AG09309 (cell line): Measurements from ENCODE around the gene CYS1.

ENCODE experiments used
- DNase-seq: peaks from one replicate; pipeline ENCODE4 v3.0.0-alpha.2; 2010; ENCODE audit warnings: low read depth
- H3K4me3 ChIP-seq: 2 replicates; pipeline ENCODE4 v1.5.1; 2011; ENCODE audit warnings: mild to moderate bottlenecking, low read depth, low read length, moderate library complexity; ENCODE audit not compliant: control insufficient read depth
- CTCF ChIP-seq: IDR thresholded peaks from 2 replicates; pipeline ENCODE4 v1.5.1; 2011; ENCODE audit warnings: mild to moderate bottlenecking, low read depth, low read length, inconsistent platforms; ENCODE audit not compliant: insufficient read depth, control insufficient read depth; ENCODE audit errors: missing control alignments

Gene CYS1

GRCh38 chr2:10043256-10043905 is 36.8 kb downstream of the CYS1 start, which contains the start of gene KLF11:
TSS of gene KLF11 (plus strand) at chr2:10043550. CDS start at chr2:10043717, 167 bp downstream.
- no peak for TF ChIP-seq CTCF
- H3K4me3 ChIP-seq: peak within 1 kb of the TSS; percentile 52
- peak; percentile 27 for DNase-seq

DNA sequence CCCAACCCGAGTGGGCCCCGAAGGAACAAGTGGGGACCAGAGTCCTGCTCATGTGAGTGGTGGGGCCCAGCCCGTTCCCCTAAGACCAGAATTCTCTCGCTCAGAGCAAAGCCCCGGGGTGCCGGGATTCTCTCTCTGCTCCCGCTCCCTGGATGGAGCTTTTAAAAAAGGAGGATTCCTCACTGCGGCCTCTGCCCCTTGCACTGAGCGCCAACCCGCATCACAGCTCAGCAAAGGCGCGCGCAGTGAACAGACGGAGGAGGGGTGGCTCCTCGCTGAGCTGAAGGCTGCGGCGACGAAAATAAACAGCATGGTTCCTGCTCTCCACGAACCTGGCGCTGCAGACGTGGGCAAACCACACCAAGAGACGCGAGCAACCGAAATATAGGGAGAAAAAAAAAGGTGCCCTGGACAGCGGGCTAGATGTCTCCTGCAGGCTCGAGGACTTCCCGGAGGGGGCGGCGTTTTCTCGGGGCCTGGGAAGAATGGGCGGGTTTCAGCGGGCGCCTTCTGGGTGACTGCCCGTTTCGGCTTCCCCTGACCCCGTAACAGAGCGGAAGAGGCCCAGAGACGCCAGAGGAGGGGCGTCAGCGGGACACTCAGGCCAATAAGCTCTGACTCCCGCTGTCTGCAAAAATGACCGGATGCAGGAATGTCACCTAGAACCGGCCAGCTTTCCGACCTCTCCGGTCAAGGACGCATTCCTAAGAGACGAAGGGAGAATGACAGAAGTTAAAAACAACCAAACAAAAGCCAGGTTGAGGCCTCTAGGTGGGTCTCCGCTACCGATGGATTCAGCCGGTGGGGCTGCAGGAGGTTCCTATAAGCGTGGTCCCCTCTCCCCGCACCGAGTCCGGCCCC is 37.7 kb downstream of the CYS1 start:
- TF ChIP-seq CTCF: no peak
- H3K4me3 ChIP-seq: peak overlapping the region; percentile 1; the same call in 1 of the 2 replicates
- DNase-seq: no peak

DNA sequence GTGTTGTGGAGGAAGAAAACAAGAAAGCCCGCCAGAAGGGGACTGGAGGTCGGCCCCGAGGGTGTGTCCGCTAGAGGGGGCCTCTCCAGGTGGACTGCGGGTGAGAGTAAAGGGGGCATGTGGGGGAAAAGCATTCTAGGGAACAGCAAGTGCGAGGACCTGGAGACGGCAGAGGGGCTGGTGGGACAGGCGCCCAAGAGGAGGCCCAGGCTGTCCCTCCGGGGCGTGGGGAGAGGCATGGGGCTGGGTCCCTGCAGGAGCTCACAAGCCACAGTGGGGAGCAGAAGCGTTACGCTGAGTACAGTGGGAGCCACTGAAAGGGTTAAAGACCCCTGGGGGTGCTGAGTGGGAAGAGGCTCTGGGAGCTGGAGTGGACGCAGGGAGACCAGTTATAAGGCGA is 38.5 kb downstream of the CYS1 start:
- DNase-seq: no peak
- TF ChIP-seq CTCF: no peak
- H3K4me3 ChIP-seq: no peak overlapping the region

DNA sequence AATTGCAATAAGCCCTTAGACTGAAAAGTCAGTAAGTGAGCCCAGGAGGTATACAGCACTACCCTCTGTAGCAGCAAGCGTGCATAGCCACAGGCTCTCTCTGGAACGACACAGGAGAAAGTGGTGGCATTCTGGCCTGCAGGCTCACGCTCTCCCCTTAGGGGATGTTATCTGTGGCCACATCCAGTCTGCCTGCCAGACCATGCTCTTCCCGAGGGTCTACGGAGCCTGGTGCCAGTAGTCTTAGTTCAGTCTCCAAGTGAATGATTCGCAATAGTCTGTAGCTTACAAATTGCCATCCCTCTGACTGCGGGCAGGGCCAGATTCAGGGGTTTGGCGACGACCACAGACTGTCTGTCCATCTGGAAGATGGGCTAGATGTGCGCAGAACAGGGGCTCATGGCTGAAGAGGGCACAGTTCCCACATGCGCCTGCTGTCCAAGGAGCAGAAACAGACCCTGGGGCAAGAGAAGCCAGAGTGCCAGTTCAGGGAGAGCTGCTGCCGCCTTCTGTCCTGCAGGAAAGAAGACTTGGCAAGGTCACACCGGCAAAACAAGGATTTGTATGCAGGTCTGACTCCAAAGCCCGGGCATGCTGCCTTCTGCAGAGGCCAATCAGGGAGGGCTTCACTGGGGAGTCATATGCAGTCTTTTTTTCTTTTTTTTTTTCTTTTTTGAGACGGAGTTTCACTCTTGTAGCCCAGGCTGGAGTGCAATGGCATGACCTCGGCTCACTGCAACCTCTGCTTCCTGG is 40.4 kb downstream of the CYS1 start:
- no peak for TF ChIP-seq CTCF
- no peak overlapping the region for H3K4me3 ChIP-seq
- no peak for DNase-seq

- no peak for DNase-seq
- no peak for TF ChIP-seq CTCF
- H3K4me3 ChIP-seq: no peak overlapping the region
Measured at GRCh38 chr2:10038716-10039115, 41.5 kb downstream of the CYS1 start.

GRCh38 chr2:10038123-10038522 is 42.1 kb downstream of the CYS1 start:
- H3K4me3 ChIP-seq: no peak overlapping the region
- no peak for DNase-seq
- TF ChIP-seq CTCF: no peak
